IPS-NIHi11 (cell line): ENCODE measurements around the gene LGMN.
A peak's percentile ranks its signal among the peaks of the same experiment; 100 is the strongest.
"Not testable (repeated sequence)": the region's sequence is repeated elsewhere in the genome, so short reads cannot be mapped to it uniquely, and the experiment has no call there.

ENCODE experiments used
- DNase-seq: peaks from one replicate; pipeline ENCODE4 v3.0.0; 2012; ENCODE audit warnings: mixed read lengths, low spot score

Gene LGMN

DNA sequence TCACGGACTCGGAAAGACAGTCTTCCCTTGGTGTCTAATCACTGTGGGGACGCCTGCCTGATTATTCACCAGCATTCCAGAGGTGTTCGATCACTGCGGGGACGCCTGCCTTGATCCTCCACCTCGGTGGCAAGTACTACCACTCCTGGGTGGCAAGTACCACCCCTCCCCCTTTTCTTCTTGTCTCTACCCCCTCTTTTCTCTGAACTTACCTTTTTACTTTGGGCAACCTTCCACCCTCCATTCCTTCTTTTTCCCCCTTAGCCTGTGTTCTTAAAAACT, 12.0 kb upstream of the LGMN start:
- no peak for DNase-seq

GRCh38 chr14:92759679-92760523, 11.5 kb upstream of the LGMN start:
- no peak for DNase-seq

DNA sequence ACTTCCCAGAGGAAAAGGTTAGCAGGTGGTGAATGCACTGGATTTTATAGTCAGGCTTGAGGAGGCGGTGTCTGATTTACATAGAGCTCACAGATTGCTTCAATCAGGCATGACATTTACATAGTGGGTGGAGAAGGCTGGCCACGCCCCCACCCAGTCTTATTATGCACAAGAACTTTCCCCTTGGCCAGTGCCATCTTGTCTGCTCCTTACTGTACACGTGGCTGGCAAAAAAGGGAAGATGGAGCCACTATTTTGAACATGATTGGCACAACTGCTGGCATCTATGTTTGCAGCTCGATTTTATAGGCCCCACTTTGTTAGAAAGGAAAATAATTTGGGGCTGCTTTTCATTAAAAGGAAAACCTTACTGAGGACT, 10.9 kb upstream of the LGMN start:
- peak; percentile 26 for DNase-seq

- DNase-seq: no peak
Observed at GRCh38 chr14:92756446-92756845, 8.0 kb upstream of the LGMN start.

- DNase-seq: no peak
Observed at GRCh38 chr14:92755495-92755894, 7.1 kb upstream of the LGMN start.

- no peak for DNase-seq
Observed at GRCh38 chr14:92754966-92755365, 6.5 kb upstream of the LGMN start.

DNA sequence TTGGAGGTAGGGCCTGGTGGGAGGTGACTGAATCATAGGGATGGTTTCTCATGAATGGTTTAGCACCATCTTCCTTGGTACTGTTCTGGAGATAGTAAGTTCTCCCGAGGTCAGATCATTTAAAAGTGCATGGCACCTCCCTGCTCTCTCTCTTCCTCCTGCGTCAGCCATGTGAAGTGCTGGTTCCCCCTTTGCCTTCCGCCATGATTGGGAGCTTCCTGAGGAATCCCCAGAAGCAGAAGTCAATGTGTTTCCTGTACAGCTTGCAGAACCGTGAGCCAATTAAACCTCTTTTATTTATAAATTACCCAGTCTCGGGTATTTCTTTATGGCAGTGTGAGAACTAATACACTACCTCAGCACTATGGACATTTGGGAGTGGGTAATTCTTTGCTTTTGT, 4.8 kb upstream of the LGMN start:
- DNase-seq: no peak

GRCh38 chr14:92751819-92752218, 3.4 kb upstream of the LGMN start:
- DNase-seq: no peak

DNA sequence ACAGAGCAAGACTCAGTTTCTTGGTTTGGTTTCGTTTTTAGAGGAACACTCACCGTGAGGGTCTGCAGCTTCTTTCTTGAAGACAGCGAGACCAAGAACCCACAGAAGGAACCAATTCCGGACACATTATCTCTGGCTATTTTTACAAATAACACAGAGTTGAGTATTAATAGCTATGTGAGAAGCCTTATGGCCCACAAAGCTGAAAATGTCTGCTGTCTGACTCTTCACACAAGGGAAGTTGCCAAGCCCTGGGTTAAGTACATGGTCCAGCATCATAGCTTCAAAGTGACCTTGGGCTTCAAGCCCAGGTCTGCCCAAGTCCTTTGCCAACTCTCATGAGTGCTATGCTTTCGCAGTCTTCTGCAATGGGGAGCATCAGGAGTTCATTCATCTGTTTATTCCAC, 2.6 kb upstream of the LGMN start:
- no peak for DNase-seq

GRCh38 chr14:92750222-92750728, 1.8 kb upstream of the LGMN start:
- DNase-seq: not testable (repeated sequence)

GRCh38 chr14:92747701-92748258, 647 bp downstream of the LGMN start:
- DNase-seq: no peak

GRCh38 chr14:92744198-92744597, 4.2 kb downstream of the LGMN start:
- no peak for DNase-seq

DNA sequence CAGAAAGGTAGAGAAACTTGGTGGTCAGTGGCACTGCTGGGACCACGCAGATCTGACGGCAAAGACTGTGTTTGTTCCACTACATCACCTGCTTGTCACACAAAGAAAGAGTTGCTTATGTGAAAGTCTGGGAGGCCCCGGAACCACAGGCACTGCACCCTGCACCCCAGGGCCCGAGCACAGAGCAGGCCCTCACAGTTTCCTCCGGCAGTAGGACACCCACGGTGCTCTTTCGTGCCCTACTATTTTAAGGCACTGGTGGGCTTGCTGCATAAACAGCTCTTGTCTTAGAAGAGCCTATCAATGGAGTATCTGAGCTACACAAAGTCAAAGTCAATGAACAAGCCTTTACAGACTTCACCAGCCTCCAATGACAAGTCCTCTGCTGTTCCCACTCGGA, 8.0 kb downstream of the LGMN start:
- DNase-seq: no peak

DNA sequence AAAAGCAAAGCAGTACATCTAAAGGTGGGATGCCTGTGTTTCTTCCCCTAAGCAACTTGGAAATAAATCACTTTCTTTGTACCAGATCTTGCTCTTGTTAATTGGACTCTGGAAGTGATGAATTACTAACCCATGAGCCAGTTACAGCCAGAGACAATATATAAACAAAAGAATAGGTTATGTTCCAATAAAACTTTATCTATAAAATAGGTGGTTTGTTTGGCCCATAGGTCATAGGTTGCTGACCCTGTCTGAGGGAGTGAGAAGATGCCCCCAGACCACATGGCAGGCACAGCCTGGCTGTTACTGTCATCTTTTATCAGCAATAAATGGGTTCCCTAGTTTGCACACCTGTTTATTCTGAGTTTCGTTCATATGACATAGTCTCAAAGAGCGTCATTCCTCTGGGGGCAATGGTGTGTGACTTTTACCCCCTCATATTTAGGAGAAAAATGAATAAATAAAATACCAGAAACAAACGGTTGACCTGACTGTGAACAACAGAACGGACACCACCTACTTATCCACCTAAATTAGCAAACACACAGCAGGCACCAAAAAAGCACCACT, 10.7 kb downstream of the LGMN start:
- no peak for DNase-seq

DNA sequence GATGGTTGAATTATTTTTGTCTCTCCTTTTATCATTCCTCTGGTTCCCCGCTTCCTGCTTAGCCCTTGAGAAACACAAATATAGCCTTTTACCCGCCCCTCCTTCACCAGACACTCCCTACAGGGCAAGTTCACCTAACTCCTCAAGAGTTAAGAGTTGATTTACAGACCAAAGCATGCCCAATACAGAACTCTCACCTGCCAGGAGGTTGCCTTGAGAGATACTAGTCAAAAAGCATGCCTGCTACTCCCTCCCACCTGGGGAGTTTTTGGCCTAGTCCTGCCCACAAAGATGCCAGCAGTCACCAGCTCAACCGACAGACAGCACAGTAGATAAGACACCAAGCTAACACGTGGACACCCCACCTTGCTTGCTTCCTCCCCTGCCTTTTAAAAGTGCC, 11.2 kb downstream of the LGMN start:
- DNase-seq: no peak

- no peak for DNase-seq
Observed at GRCh38 chr14:92735344-92735743, 13.1 kb downstream of the LGMN start.

GRCh38 chr14:92734618-92735017, 13.8 kb downstream of the LGMN start:
- DNase-seq: no peak

DNA sequence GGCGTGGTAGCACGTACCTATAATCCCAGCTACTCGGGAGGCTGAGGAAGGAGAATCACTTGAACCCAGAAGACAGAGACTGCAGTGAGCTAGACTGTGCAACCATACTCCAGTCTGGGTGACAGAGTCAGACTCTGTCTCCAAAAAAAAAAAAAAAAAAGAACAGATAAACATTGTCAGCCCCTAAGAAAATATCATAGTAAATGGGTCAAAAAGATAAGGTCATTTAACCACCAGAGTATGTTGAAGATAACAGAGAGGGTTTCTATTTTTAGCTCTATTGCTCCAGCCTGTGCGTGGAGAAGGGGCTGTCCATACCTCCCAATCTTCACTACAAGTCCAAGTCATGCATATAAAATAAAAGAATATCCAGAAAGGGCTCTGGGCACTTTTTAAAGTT, 15.4 kb downstream of the LGMN start:
- DNase-seq: no peak

DNA sequence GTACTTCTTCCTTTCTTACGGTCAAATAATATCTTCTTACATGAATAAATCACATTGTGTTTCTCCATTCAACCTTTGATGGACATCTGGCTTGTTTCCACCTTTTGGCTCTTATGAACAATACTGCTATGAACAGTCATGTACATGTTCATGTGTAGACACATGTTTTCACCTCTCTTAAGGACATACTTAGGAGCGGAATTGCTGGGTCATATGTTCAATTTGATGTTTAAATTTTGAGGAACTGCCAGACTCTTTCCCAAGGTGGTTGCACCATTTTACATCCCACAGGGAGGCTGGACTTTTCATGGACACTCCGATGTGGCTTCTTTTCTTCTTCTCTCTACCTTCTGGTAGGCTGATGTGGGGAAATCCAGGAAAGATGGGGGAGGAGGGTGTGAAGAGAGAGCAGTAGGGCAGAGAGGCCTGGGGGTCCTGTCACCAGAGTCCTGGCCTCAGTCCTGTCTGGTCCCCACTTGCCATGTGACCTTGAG, 16.8 kb downstream of the LGMN start:
- DNase-seq: no peak

DNA sequence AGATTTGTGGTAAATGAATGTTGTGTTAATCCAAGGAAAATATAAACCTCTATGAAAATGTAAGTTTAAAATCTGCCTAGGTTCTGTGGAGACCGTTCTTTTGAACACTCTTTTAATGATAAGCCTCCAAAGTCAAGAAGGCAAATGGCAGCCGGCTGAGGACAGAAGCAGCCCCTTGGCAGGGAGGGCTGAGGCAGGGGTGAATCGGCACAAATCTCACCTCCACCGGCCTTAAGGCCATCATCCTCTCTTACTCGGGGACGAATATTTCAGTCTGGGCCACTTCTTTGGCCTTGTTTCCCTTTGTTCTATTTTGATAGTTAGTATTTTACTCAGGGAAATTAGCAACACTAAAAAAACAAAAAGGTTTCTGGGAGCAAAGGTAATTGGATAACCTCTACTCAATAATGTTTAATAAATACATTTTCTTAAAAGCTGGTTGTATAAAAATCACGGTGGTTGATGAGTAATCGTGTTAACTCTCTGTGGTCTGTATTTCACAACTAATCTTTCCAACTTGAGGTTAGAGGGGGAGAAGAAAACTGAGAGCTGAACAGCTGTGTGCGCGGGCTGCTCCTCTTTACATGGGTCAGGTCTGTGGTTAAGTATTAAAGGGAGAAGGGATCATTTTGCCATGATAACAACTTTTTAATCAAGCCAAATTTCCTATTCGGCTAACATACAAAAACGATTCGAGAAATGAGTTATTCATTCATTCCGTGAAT, 18.6 kb downstream of the LGMN start:
- no peak for DNase-seq

DNA sequence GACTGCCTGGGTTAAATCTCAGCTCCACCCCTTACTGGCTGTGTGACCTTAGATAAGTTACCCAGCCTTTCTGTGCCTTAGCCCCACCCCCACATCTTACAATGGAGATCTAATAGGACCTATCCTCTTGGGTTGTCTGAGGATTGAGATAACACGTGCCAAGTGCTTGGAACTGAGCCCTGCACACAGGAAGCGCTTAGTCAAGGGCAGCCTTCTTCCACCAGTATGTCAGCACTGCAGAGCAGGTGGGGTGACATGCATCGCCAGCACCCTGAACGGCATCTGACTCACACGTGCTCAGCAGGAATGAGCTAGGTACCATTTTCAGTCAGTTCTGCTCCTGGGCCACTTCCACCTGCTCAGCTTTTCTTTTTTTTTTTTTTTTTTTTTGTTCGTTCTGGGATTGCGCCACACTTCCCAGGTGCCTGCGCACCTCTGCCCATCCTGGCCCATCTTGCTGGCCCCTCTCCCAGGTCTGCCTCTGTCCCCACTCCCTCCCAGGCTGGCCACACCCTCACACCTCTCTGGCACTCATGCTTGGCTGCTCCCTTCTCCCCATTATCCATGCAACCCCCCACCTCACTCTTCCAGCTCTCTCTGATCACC, 19.6 kb downstream of the LGMN start:
- peak; percentile 22 for DNase-seq

DNA sequence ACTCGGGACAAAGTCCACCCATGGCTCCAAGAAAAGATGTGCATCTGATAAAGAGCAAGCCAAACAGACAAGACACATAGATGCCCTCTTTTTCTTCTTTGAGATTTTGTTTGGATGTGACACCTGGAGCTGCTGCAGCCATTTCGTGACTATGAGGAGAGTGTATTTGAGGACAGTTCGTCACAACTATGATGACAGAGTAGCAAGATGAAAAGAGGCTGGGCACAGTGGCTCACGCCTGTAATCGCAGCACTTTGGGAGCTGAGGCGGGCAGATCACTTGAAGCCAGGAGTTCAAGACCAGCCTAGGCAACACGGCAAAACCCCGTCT, 21.5 kb downstream of the LGMN start:
- DNase-seq: no peak
